RWPE2 (cell line): ENCODE results near the gene TOP3B.
"Not testable (repeated sequence)": the region's sequence is repeated elsewhere in the genome, so short reads cannot be mapped to it uniquely, and the experiment has no call there.

Experiments
- ATAC-seq: fragments of 200-7000 bp; cut with Tn5 transposase; 3 replicates; pipeline ENCODE4 v1.9.1; 2021; ENCODE audit warnings: low read depth
- DNase-seq: peaks from one replicate; pipeline ENCODE4 v3.0.0-alpha.2; 2020; ENCODE audit warnings: low spot score
- H3K27ac ChIP-seq: fragments of 450-650 bp; 2 replicates; pipeline ENCODE4 v1.5.1; 2017; ENCODE audit warnings: mild to moderate bottlenecking; ENCODE audit not compliant: poor library complexity, severe bottlenecking
- H3K27me3 ChIP-seq: fragments of 250-450 bp; sonication (Bioruptor Pico); 2 replicates; pipeline ENCODE4 v1.5.1; 2021; ENCODE audit warnings: mild to moderate bottlenecking, moderate library complexity; ENCODE audit not compliant: insufficient read depth, poor library complexity, severe bottlenecking
- H3K36me3 ChIP-seq: fragments of 250-450 bp; sonication (Bioruptor Pico); 2 replicates; pipeline ENCODE4 v1.5.1; 2020; ENCODE audit warnings: low read depth, mild to moderate bottlenecking, moderate library complexity
- H3K4me1 ChIP-seq: fragments of 250-450 bp; sonication (Bioruptor Pico); 2 replicates; pipeline ENCODE4 v1.5.1; 2021; ENCODE audit warnings: mild to moderate bottlenecking, moderate library complexity; ENCODE audit not compliant: insufficient read depth, poor library complexity, severe bottlenecking
- H3K4me3 ChIP-seq: fragments of 250-450 bp; sonication (Bioruptor Pico); 2 replicates; pipeline ENCODE4 v1.5.1; 2021; ENCODE audit warnings: mild to moderate bottlenecking, moderate library complexity; ENCODE audit not compliant: severe bottlenecking
- H3K9me3 ChIP-seq: fragments of 250-450 bp; sonication (Bioruptor Pico); 2 replicates; pipeline ENCODE4 v1.5.1; 2021; ENCODE audit warnings: mild to moderate bottlenecking, moderate library complexity; ENCODE audit not compliant: severe bottlenecking
- TF ChIP-seq, protein P1 (sequence below): fragments of 450-650 bp; IDR thresholded peaks from one replicate; pipeline ENCODE4 v1.5.1; 2017; ENCODE audit warnings: mild to moderate bottlenecking, moderate library complexity; ENCODE audit not compliant: poor library complexity, severe bottlenecking

The TOP3B gene

DNA sequence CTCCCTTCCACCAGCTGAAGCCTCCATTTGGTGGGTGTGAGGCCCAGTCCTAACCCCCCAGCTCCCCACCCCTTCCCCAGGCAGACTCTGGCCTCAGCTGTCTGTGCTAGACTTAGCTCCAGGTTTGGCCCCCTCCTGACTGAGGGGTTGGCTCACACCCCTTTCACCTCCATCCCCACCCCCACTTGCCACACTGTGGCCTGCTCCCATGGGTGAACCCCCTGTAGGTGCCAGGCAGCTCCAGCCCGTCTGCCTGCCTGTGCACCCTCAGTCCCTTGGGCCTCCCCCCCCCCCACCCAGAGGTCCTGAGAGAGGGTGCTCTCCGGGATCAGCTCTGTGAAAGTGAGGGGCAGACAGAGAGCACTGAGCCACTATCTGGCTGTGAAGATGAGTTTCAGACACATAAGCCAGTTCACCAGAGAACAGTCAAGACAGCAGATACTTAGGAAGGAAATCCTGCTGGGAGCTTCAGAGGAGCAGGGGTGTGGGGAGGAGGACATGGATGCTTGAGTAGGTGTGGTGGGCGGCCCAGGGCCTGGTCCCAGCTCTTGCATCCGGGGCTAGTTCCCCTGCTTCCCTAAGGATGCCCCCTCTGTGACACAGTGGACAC is 66.2 kb downstream of the TOP3B start:
- Histone ChIP-seq H3K4me1 (no peaks in the 10 kb centered on the region), H3K4me3 (no peak overlapping the region), H3K36me3 (no peaks in the 10 kb centered on the region), H3K27ac (no peak overlapping the region), H3K9me3 (peaks cover 2% of the 10 kb centered on the region), H3K27me3 (no peaks in the 10 kb centered on the region)
- no peak for ATAC-seq
- DNase-seq: no peak
- TF ChIP-seq, protein P1, sequence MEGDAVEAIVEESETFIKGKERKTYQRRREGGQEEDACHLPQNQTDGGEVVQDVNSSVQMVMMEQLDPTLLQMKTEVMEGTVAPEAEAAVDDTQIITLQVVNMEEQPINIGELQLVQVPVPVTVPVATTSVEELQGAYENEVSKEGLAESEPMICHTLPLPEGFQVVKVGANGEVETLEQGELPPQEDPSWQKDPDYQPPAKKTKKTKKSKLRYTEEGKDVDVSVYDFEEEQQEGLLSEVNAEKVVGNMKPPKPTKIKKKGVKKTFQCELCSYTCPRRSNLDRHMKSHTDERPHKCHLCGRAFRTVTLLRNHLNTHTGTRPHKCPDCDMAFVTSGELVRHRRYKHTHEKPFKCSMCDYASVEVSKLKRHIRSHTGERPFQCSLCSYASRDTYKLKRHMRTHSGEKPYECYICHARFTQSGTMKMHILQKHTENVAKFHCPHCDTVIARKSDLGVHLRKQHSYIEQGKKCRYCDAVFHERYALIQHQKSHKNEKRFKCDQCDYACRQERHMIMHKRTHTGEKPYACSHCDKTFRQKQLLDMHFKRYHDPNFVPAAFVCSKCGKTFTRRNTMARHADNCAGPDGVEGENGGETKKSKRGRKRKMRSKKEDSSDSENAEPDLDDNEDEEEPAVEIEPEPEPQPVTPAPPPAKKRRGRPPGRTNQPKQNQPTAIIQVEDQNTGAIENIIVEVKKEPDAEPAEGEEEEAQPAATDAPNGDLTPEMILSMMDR: no peak

DNA sequence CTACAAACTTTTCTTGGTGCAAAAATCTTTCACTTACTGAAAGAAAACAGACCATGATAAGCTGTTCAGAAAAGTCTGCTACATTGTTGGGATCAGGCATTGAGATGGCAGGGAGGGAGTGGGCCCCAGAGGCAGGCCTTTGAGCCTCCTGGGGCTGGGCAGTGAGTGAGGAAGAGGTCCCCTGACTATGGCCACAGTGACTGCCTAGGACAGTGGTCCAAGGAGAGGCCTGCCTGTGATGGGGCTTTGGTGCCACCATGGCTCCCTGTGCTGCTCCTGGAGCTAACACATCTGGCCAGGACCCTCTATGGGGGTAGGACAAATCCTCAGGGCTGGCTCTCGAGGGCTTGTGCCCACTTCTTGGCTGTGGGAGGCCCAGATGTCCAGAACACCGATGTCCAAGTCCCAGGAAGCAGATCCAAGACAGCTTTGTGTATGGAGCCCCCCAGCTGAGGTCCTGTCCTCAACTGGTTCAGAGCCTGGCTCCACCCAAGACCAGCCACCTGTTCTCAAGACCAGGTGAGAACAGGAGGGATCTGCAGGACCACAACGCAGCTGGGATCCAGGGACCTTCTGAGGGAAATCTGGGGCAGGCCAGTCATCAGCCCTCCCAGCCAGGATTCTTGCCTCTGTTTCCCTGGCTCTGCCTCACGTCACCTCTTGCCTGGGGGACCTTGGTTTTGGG is 66.8 kb downstream of the TOP3B start:
- no peaks in the 10 kb centered on the region for H3K4me1 ChIP-seq
- no peaks in the 10 kb centered on the region for H3K36me3 ChIP-seq
- H3K9me3 ChIP-seq: peaks cover 2% of the 10 kb centered on the region
- DNase-seq (no peak), ATAC-seq (no peak)
- no peaks in the 10 kb centered on the region for H3K27me3 ChIP-seq
- TF ChIP-seq, protein P1: no peak
- H3K4me3 ChIP-seq: no peak overlapping the region
- H3K27ac ChIP-seq: no peak overlapping the region

DNA sequence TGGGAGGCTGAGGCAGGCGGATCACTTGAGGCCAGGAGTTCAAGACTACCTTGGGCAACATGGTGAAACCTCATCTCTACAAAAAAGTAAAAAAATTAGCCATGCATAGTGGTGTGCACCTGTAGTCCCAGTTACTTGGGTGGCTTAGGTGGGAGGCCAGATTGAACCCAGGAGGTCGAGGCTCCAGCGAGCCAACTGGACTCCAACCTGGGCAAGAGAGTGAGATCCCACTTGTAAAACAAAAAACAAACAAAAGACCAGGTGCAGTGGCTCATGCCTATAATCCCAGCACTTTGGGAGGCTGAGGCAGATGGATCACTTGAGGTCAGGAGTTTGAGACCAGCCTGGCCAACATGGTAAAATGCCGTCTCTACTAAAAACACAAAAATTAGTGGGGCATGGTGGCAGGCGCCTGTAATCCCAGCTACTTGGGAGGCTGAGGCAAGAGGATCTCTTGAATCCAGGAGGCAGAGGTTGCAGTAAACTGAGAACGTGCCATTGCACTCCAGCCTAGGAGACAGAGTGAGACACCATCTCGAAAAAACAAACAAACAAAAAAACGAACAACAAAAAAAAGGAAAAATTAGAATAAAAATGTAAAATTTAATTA is 68.4 kb downstream of the TOP3B start:
- ATAC-seq, H3K9me3 ChIP-seq, H3K4me3 ChIP-seq, H3K36me3 ChIP-seq, H3K27ac ChIP-seq, DNase-seq, H3K4me1 ChIP-seq, H3K27me3 ChIP-seq: not testable (repeated sequence)

DNA sequence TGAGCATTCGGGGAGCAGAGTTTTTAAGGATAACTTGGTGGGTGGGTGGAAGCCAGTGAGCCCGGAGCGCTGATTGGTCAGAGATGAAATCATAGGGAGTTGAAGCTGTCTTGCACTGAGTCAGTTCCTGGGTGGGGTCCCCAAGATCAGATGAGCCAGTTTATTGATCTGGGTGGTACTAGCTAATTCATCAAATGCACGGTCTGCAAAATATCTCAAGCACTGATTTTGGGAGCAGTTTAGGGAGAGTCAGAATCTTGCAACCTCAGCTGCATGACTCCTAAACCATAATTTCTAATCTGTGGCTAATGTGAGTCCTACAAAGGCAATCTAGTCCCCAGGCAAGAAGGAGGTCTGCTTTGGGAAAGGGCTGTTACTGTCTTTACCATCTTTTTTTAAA is 72.2 kb downstream of the TOP3B start:
- H3K9me3 ChIP-seq, H3K27me3 ChIP-seq, H3K4me3 ChIP-seq, H3K27ac ChIP-seq, H3K4me1 ChIP-seq, ATAC-seq, H3K36me3 ChIP-seq, DNase-seq: not testable (repeated sequence)

DNA sequence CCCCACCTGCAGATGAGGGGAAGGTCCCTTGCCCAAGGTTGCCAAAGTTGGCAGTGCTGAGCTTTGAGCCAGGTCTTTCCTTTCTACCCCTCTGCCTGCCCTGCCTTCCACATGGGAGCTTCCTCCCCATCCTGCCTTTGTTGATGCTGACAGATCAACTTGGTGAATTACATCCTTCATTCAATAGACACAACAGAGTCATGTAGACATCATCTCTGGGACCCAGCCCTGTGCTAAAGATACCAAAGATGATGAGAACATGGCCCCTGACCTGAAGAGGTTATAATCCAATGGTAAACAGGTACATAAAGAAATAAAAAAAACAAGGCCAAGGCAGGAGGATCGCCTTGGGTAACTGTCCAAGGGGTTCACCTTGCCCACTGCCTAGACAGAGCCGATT is 72.7 kb downstream of the TOP3B start:
- no peak for DNase-seq
- no peak for ATAC-seq
- no peaks in the 10 kb centered on the region for H3K27me3 ChIP-seq
- no peaks in the 10 kb centered on the region for H3K36me3 ChIP-seq
- H3K4me1 ChIP-seq: no peaks in the 10 kb centered on the region
- TF ChIP-seq, protein P1: no peak
- H3K4me3 ChIP-seq: no peak overlapping the region
- H3K27ac ChIP-seq: no peak overlapping the region
- peaks cover 2% of the 10 kb centered on the region for H3K9me3 ChIP-seq
